Ovary (tissue), 3 donors: ENCODE measurements around the gene FAM53A.

Source experiments
- POLR2A ChIP-seq: fragments of 450-650 bp; IDR thresholded peaks from one replicate; pipeline ENCODE4 v1.6.1; 2017; ENCODE audit warnings: antibody characterized with exemption, mild to moderate bottlenecking, moderate library complexity
- TF ChIP-seq, protein P1 (sequence below), 3 donors: fragments of 450-650 bp in 2 of 3; fragments of 200-600 bp in 1 of 3; IDR thresholded peaks; one replicate each; pipeline versions ENCODE4 v1.5.1 to v1.8.0; 2016 to 2022; ENCODE audit warnings: antibody characterized with exemption in 3 of 3, mild to moderate bottlenecking in 1 of 3
- donor health status: DM: no; HTN: no; CAD: no.

DNA sequence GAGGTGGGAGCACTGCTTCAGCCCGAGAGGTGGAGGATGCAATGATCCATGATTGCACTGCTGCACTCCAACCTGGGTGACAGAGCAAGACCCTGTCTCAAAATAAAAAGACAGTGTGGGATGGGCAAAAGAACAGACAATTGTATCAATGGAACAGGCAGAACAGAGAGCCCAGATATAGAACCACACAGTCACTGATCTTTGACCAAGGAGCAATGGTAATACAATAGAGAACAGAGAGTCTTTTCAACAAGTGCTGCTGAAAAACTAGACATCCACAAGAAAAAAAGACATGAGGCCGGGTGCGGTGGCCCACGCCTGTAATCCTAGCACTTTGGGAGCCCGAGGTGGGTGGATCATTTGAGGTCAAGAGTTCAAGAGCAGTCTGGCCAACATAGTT lies 5.9 kb downstream of the FAM53A start:
- TF ChIP-seq, protein P1, sequence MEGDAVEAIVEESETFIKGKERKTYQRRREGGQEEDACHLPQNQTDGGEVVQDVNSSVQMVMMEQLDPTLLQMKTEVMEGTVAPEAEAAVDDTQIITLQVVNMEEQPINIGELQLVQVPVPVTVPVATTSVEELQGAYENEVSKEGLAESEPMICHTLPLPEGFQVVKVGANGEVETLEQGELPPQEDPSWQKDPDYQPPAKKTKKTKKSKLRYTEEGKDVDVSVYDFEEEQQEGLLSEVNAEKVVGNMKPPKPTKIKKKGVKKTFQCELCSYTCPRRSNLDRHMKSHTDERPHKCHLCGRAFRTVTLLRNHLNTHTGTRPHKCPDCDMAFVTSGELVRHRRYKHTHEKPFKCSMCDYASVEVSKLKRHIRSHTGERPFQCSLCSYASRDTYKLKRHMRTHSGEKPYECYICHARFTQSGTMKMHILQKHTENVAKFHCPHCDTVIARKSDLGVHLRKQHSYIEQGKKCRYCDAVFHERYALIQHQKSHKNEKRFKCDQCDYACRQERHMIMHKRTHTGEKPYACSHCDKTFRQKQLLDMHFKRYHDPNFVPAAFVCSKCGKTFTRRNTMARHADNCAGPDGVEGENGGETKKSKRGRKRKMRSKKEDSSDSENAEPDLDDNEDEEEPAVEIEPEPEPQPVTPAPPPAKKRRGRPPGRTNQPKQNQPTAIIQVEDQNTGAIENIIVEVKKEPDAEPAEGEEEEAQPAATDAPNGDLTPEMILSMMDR (IDR thresholded peaks at IDR 0.05): no peak
- no peak for TF ChIP-seq POLR2A
